K562 (cell line): ENCODE data around the gene ASMTL. TPM values are rescaled to one million over a fixed set of nuclear protein-coding genes. Genes with fewer than 3 reads are reported as not detected.

ENCODE experiments used
- ADNP ChIP-seq: fragments of 200-800 bp; sonication (Bioruptor generic); IDR thresholded peaks from 2 replicates; pipeline ENCODE4 v1.6.1; 2016; ENCODE audit warnings: missing genetic modification characterization, missing compliant biosample characterization
- EP400 ChIP-seq: fragments of 450-650 bp; IDR thresholded peaks from 2 replicates; pipeline ENCODE4 v1.6.1; 2017; ENCODE audit warnings: antibody characterized with exemption, mild to moderate bottlenecking, moderate library complexity
- KDM4B ChIP-seq, 2 experiments: fragments of 450-650 bp in 1 of 2; sonication (generic) in 1 of 2; IDR thresholded peaks; 2 replicates each; pipeline ENCODE4 v1.6.1; 2016 to 2017; ENCODE audit warnings: borderline replicate concordance in 2 of 2, antibody characterized with exemption in 1 of 2, low read depth in 1 of 2, mild to moderate bottlenecking in 1 of 2
- NFRKB ChIP-seq: fragments of 450-650 bp; IDR thresholded peaks from 2 replicates; pipeline ENCODE4 v1.6.1; 2016; ENCODE audit warnings: low read depth
- NR4A1 ChIP-seq, 2 experiments: fragments of 250-450 bp in 1 of 2; fragments of 450-650 bp in 1 of 2; sonication (Bioruptor Pico) in 1 of 2; IDR thresholded peaks; 2 replicates each; pipeline versions ENCODE4 v1.4.0 to v1.6.1; 2016 to 2020; ENCODE audit warnings: mild to moderate bottlenecking in 2 of 2, missing compliant biosample characterization in 1 of 2, missing genetic modification characterization in 1 of 2, moderate library complexity in 1 of 2
- RBM22 ChIP-seq: fragments of 200-400 bp; formaldehyde crosslinking; IDR thresholded peaks from 2 replicates; pipeline ENCODE4 v1.6.1; 2018; ENCODE audit warnings: low read length, low read depth; ENCODE audit not compliant: poor library complexity, severe bottlenecking
- SRSF3 ChIP-seq: fragments of 200-400 bp; formaldehyde crosslinking; IDR thresholded peaks from 2 replicates; pipeline ENCODE4 v1.6.1; 2016; ENCODE audit warnings: mild to moderate bottlenecking, low read length, moderate library complexity; ENCODE audit not compliant: insufficient read depth
- TAF9B ChIP-seq: fragments of 450-650 bp; IDR thresholded peaks from 2 replicates; pipeline ENCODE4 v1.6.1; 2018; ENCODE audit warnings: mild to moderate bottlenecking; ENCODE audit not compliant: partially characterized antibody
- XRCC5 ChIP-seq: fragments of 200-400 bp; formaldehyde crosslinking; IDR thresholded peaks from 2 replicates; pipeline ENCODE4 v1.6.1; 2017; ENCODE audit warnings: low read depth, mild to moderate bottlenecking, low read length
- ZBTB17 ChIP-seq: fragments of 450-650 bp; formaldehyde crosslinking; IDR thresholded peaks from 2 replicates; pipeline ENCODE4 v1.4.0; 2020; ENCODE audit warnings: mild to moderate bottlenecking
- polyA plus RNA-seq, 8 experiments: library from polyadenylated mRNA; depleted of rRNA in 4 of 8; stranded (reverse) in 5 of 8; unstranded in 3 of 8; fragments of >200 nt; fragmentation: Nextera tagmentation in 2 of 8; fragmentation: Illumina TruSeq in 1 of 8; extraction: Ambion mirVana in 2 of 8; extraction: Trizol in 1 of 8; gene quantifications; 2 replicates each; pipeline versions ENCODE4 v1.2.1 to v1.2.3, GENCODE V29; 2011 to 2014; ENCODE audit warnings: inconsistent platforms in 1 of 8, missing spikeins in 1 of 8
- total RNA-seq, 7 experiments: library from RNA; depleted of rRNA in 6 of 7; stranded (reverse); fragments of >200 nt in 6 of 7; fragmentation: Illumina TruSeq in 2 of 7; extraction: Trizol in 2 of 7; gene quantifications; 2 replicates each; pipeline versions ENCODE4 v1.2.1 to v1.2.3, GENCODE V29; 2011 to 2021; ENCODE audit warnings: low replicate concordance in 1 of 7
- TF ChIP-seq, protein P1 (sequence below): fragments of 200-400 bp; formaldehyde crosslinking; IDR thresholded peaks from 2 replicates; pipeline ENCODE4 v1.6.1; 2017; ENCODE audit warnings: mild to moderate bottlenecking, low read depth, low read length, moderate library complexity
- TF ChIP-seq, protein P2 (sequence below): sonication (generic); formaldehyde crosslinking; IDR thresholded peaks from 2 replicates; pipeline ENCODE4 v1.8.0; 2022; ENCODE audit warnings: mild to moderate bottlenecking, missing genetic modification reagents
- TF ChIP-seq, protein P3 (sequence below): IDR thresholded peaks from 2 replicates; pipeline ENCODE4 v1.6.1; 2011; ENCODE audit warnings: borderline replicate concordance, low read depth, mild to moderate bottlenecking, moderate library complexity, low read length; ENCODE audit not compliant: insufficient read depth, poor library complexity, severe bottlenecking
- TF ChIP-seq, protein P4 (sequence below): fragments of 450-650 bp; IDR thresholded peaks from 2 replicates; pipeline ENCODE4 v1.6.1; 2016; ENCODE audit warnings: mild to moderate bottlenecking

ASMTL gene
- total and polyA plus RNA-seq, 9 of the 15 experiments (the other 6 are each of a cell fraction or from before 2014, with no cell fraction given) = 0.56 to 20.6 (median 7.6) TPM

DNA sequence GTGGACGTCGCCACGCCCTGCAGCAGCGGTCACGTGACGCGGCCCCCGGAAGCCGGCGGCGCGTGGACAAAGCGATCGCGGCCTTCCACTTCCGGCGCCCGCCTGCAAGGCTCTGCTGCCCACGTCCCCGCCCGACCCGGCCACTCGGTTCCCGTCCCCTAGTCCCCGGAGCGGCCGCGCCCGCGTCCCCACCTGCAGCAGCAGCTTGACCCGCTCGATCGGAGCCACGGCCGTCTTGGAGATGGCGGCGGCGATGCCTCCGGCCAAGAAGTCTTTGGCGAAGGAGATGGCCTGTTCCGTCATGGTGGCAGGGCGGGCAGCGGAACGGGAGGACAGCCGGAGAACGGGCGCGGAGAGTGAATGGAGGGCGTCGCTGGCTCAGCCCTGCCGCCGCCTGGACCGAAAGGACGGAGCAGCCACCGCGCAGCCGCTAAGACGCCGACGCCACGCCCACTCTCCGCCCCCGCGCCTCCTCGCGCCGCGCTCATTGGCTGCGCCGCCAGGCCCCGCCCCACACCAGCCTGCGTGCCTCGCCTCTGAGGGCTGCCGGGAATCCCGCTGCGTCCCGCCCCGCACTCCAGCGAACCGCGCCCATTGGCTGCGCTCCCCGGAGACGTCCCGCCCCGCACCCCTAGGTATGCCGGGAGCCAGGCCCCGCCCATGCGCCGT is 60.9 kb downstream of the ASMTL start, which contains the start of gene SLC25A6 (continued):
- TF ChIP-seq, protein P1, sequence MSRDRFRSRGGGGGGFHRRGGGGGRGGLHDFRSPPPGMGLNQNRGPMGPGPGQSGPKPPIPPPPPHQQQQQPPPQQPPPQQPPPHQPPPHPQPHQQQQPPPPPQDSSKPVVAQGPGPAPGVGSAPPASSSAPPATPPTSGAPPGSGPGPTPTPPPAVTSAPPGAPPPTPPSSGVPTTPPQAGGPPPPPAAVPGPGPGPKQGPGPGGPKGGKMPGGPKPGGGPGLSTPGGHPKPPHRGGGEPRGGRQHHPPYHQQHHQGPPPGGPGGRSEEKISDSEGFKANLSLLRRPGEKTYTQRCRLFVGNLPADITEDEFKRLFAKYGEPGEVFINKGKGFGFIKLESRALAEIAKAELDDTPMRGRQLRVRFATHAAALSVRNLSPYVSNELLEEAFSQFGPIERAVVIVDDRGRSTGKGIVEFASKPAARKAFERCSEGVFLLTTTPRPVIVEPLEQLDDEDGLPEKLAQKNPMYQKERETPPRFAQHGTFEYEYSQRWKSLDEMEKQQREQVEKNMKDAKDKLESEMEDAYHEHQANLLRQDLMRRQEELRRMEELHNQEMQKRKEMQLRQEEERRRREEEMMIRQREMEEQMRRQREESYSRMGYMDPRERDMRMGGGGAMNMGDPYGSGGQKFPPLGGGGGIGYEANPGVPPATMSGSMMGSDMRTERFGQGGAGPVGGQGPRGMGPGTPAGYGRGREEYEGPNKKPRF = no peak
- TF ChIP-seq NR4A1 (CRISPR knock-in tag; IDR thresholded peaks at IDR 0.05) = peak; percentile 64; the same call in 1 of the 2 replicates
- TF ChIP-seq NR4A1 (tag; IDR thresholded peaks at IDR 0.05) = no peak
- TF ChIP-seq TAF9B = peak; percentile 66
- no peak for TF ChIP-seq SRSF3
- no peak for TF ChIP-seq ZBTB17 (CRISPR knock-in tag)
- TF ChIP-seq KDM4B (IDR thresholded peaks at IDR 0.05; ENCODE audit: borderline replicate concordance in 2 of 2, low read depth in 1 of 2) = 0 out of 4 replicates have a peak, but pooled peaks of 1 of the 2 experiments have one; percentile 32
- no peak for TF ChIP-seq XRCC5
- TF ChIP-seq, protein P2, sequence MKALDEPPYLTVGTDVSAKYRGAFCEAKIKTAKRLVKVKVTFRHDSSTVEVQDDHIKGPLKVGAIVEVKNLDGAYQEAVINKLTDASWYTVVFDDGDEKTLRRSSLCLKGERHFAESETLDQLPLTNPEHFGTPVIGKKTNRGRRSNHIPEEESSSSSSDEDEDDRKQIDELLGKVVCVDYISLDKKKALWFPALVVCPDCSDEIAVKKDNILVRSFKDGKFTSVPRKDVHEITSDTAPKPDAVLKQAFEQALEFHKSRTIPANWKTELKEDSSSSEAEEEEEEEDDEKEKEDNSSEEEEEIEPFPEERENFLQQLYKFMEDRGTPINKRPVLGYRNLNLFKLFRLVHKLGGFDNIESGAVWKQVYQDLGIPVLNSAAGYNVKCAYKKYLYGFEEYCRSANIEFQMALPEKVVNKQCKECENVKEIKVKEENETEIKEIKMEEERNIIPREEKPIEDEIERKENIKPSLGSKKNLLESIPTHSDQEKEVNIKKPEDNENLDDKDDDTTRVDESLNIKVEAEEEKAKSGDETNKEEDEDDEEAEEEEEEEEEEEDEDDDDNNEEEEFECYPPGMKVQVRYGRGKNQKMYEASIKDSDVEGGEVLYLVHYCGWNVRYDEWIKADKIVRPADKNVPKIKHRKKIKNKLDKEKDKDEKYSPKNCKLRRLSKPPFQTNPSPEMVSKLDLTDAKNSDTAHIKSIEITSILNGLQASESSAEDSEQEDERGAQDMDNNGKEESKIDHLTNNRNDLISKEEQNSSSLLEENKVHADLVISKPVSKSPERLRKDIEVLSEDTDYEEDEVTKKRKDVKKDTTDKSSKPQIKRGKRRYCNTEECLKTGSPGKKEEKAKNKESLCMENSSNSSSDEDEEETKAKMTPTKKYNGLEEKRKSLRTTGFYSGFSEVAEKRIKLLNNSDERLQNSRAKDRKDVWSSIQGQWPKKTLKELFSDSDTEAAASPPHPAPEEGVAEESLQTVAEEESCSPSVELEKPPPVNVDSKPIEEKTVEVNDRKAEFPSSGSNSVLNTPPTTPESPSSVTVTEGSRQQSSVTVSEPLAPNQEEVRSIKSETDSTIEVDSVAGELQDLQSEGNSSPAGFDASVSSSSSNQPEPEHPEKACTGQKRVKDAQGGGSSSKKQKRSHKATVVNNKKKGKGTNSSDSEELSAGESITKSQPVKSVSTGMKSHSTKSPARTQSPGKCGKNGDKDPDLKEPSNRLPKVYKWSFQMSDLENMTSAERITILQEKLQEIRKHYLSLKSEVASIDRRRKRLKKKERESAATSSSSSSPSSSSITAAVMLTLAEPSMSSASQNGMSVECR (CRISPR knock-in tag) = peak; percentile 90
- TF ChIP-seq RBM22 = peak; percentile 46
- TF ChIP-seq ADNP (tag) = no peak
- TF ChIP-seq NFRKB = peak; percentile 27; the same call in 1 of the 2 replicates
- TF ChIP-seq, protein P3, sequence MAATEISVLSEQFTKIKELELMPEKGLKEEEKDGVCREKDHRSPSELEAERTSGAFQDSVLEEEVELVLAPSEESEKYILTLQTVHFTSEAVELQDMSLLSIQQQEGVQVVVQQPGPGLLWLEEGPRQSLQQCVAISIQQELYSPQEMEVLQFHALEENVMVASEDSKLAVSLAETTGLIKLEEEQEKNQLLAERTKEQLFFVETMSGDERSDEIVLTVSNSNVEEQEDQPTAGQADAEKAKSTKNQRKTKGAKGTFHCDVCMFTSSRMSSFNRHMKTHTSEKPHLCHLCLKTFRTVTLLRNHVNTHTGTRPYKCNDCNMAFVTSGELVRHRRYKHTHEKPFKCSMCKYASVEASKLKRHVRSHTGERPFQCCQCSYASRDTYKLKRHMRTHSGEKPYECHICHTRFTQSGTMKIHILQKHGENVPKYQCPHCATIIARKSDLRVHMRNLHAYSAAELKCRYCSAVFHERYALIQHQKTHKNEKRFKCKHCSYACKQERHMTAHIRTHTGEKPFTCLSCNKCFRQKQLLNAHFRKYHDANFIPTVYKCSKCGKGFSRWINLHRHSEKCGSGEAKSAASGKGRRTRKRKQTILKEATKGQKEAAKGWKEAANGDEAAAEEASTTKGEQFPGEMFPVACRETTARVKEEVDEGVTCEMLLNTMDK = no peak
- TF ChIP-seq, protein P4, sequence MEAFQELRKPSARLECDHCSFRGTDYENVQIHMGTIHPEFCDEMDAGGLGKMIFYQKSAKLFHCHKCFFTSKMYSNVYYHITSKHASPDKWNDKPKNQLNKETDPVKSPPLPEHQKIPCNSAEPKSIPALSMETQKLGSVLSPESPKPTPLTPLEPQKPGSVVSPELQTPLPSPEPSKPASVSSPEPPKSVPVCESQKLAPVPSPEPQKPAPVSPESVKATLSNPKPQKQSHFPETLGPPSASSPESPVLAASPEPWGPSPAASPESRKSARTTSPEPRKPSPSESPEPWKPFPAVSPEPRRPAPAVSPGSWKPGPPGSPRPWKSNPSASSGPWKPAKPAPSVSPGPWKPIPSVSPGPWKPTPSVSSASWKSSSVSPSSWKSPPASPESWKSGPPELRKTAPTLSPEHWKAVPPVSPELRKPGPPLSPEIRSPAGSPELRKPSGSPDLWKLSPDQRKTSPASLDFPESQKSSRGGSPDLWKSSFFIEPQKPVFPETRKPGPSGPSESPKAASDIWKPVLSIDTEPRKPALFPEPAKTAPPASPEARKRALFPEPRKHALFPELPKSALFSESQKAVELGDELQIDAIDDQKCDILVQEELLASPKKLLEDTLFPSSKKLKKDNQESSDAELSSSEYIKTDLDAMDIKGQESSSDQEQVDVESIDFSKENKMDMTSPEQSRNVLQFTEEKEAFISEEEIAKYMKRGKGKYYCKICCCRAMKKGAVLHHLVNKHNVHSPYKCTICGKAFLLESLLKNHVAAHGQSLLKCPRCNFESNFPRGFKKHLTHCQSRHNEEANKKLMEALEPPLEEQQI = no peak
- TF ChIP-seq EP400 = peak; percentile 93; the same call in 1 of the 2 replicates
